HepG2 (cell line): Measurements from ENCODE around the gene SLC38A2. TPM values are rescaled to one million over a fixed set of nuclear protein-coding genes. Genes with fewer than 3 reads are reported as not detected.

Experiments used
- ATAC-seq: fragments of 200-7000 bp; cut with Tn5 transposase; 3 replicates; pipeline ENCODE4 v1.9.1; 2020; ENCODE audit warnings: mild to moderate bottlenecking, moderate library complexity
- BruUV-seq: library from RNA; stranded (reverse); fragments of 400-500 nt; replicated peaks from 2 replicates; lab custom pipeline; 2021; lab: Mats Ljungman, UMichigan
- CTCF ChIA-PET: fragments of 300-600 bp; formaldehyde crosslinking; extraction: SDS; loops from one replicate; lab custom pipeline; 2021; ENCODE audit warnings: low total read pairs, inconsistent platforms, low intra/inter-chr PET ratio; lab: Yijun Ruan, JAX
- POLR2A ChIA-PET: fragments of 350-600 bp; sonication (Branson Sonifier 250); formaldehyde crosslinking; loops from one replicate; lab custom pipeline; 2020; ENCODE audit warnings: antibody characterized with exemption, inconsistent platforms; lab: Yijun Ruan, JAX
- DNase-seq: peaks from one replicate; pipeline ENCODE4 v3.0.0-alpha.2; 2015; ENCODE audit warnings: low spot score
- FAIRE-seq: peaks from 3 replicates; lab custom pipeline; 2011; peaks lifted over from hg19 to GRCh38; lab: Jason Lieb, UNC
- H2AFZ ChIP-seq: one replicate; pipeline ENCODE4 v1.6.1; 2011; ENCODE audit warnings: low read length, inconsistent platforms
- H3K27ac ChIP-seq: fragments of 300-600 bp; 3 replicates; pipeline ENCODE4 v1.8.0; 2011; ENCODE audit warnings: mixed run types, mild to moderate bottlenecking, mixed read lengths, low read length, inconsistent platforms; ENCODE audit not compliant: insufficient read depth; ENCODE audit errors: extremely low read length
- H3K27me3 ChIP-seq, 2 experiments: fragments of 200-600 bp in 1 of 2; 2 replicates in 1 of 2; 3 replicates in 1 of 2; pipeline versions ENCODE4 v1.6.0 to v1.8.0; 2011; ENCODE audit warnings: low read length in 2 of 2, mild to moderate bottlenecking in 2 of 2, moderate library complexity in 2 of 2, inconsistent platforms in 1 of 2; ENCODE audit not compliant: insufficient read depth in 2 of 2, control insufficient read depth in 1 of 2
- H3K36me3 ChIP-seq, 2 experiments: fragments of 200-600 bp in 1 of 2; replicated peaks in 1 of 2; 2 replicates in 1 of 2; 3 replicates in 1 of 2; pipeline versions ENCODE4 v1.5.1 to v1.8.0; 2011; ENCODE audit warnings: low read length in 2 of 2, inconsistent platforms in 1 of 2; ENCODE audit not compliant: insufficient read depth in 2 of 2, control insufficient read depth in 1 of 2
- H3K4me1 ChIP-seq: 2 replicates; pipeline ENCODE4 v1.5.1; 2012; ENCODE audit warnings: low read length, inconsistent platforms; ENCODE audit not compliant: insufficient read depth
- H3K4me2 ChIP-seq: 2 replicates; pipeline ENCODE4 v1.6.0; 2011; ENCODE audit warnings: low read depth, low read length, inconsistent platforms
- H3K4me3 ChIP-seq, 3 experiments: fragments of 200-600 bp in 1 of 3; sonication (generic), shearing (Covaris generic) in 1 of 3; replicated peaks in 1 of 3; 2 replicates each; pipeline ENCODE4 v1.5.1; 2011 to 2016; ENCODE audit warnings: low read length in 3 of 3, inconsistent platforms in 2 of 3, low read depth in 2 of 3, mild to moderate bottlenecking in 2 of 3, control low read depth in 1 of 3, mixed read lengths in 1 of 3; ENCODE audit not compliant: insufficient read depth in 1 of 3
- H3K79me2 ChIP-seq: one replicate; pipeline ENCODE4 v1.6.1; 2011; ENCODE audit warnings: low read length, inconsistent platforms; ENCODE audit not compliant: insufficient read depth
- H3K9ac ChIP-seq: 2 replicates; pipeline ENCODE4 v1.6.0; 2011; ENCODE audit warnings: mild to moderate bottlenecking, low read depth, low read length, inconsistent platforms; ENCODE audit not compliant: insufficient read depth
- H3K9me3 ChIP-seq: 2 replicates; pipeline ENCODE4 v1.5.1; 2012; ENCODE audit warnings: mild to moderate bottlenecking, low read length
- H4K20me1 ChIP-seq: 2 replicates; pipeline ENCODE4 v1.6.0; 2011; ENCODE audit warnings: inconsistent platforms, mild to moderate bottlenecking, low read length, moderate library complexity; ENCODE audit not compliant: insufficient read depth
- AKAP8 ChIP-seq: sonication (generic); formaldehyde crosslinking; IDR thresholded peaks from 2 replicates; pipeline ENCODE4 v1.5.1; 2020; ENCODE audit warnings: mild to moderate bottlenecking, missing genetic modification reagents
- HIVEP1 ChIP-seq: sonication (generic); formaldehyde crosslinking; IDR thresholded peaks from 2 replicates; pipeline ENCODE4 v1.4.0; 2020; ENCODE audit warnings: mild to moderate bottlenecking, missing genetic modification reagents
- HOXD1 ChIP-seq: sonication (generic); formaldehyde crosslinking; IDR thresholded peaks from 2 replicates; pipeline ENCODE4 v1.5.0; 2020; ENCODE audit warnings: missing genetic modification reagents
- MBD4 ChIP-seq: IDR thresholded peaks from 2 replicates; pipeline ENCODE4 v1.6.1; 2012; ENCODE audit warnings: low read length, inconsistent platforms, borderline replicate concordance
- PHF20 ChIP-seq: sonication (generic); formaldehyde crosslinking; IDR thresholded peaks from 2 replicates; pipeline ENCODE4 v1.5.0; 2020; ENCODE audit warnings: mild to moderate bottlenecking, missing genetic modification reagents
- POLR2G ChIP-seq: fragments of 200-400 bp; formaldehyde crosslinking; IDR thresholded peaks from 2 replicates; pipeline ENCODE4 v1.6.1; 2018; ENCODE audit warnings: mild to moderate bottlenecking, low read depth, low read length, moderate library complexity
- SAP130 ChIP-seq: IDR thresholded peaks from 2 replicates; pipeline ENCODE4 v1.6.1; 2016; ENCODE audit warnings: low read depth
- SIN3A ChIP-seq: IDR thresholded peaks from 2 replicates; pipeline ENCODE4 v1.6.1; 2011; ENCODE audit warnings: low read depth, mild to moderate bottlenecking, control low read depth, low read length, borderline replicate concordance
- SRF ChIP-seq: IDR thresholded peaks from 2 replicates; pipeline ENCODE4 v1.6.1; 2011; ENCODE audit warnings: mild to moderate bottlenecking, low read depth, low read length, moderate library complexity
- TBL1XR1 ChIP-seq: fragments of 150-350 bp; IDR thresholded peaks from 2 replicates; pipeline ENCODE4 v1.6.1; 2014; ENCODE audit warnings: borderline replicate concordance, low read length; ENCODE audit not compliant: partially characterized antibody
- TBX2 ChIP-seq: sonication (generic); formaldehyde crosslinking; IDR thresholded peaks from 2 replicates; pipeline ENCODE4 v1.5.0; 2020; ENCODE audit warnings: missing genetic modification reagents, mild to moderate bottlenecking, borderline replicate concordance
- ZFP62 ChIP-seq: sonication (generic); formaldehyde crosslinking; IDR thresholded peaks from 2 replicates; pipeline ENCODE4 v1.4.0; 2020; ENCODE audit warnings: missing genetic modification reagents
- ZSCAN25 ChIP-seq: sonication (generic); formaldehyde crosslinking; IDR thresholded peaks from 2 replicates; pipeline ENCODE4 v1.8.0; 2022; ENCODE audit warnings: mild to moderate bottlenecking, missing genetic modification reagents
- WGBS: methylation state at CpG from one replicate; pipeline ENCODE4 v1.1.6; 2017; ENCODE audit warnings: low lambda C conversion rate; 5-methylcytosine and 5-hydroxymethylcytosine counted together
- in situ Hi-C: cut with HindIII; loops from 2 replicates; pipeline ENCODE4 v1.10.0; 2017; ENCODE audit warnings: low pct_unique_long_range_greater_than_20kb; ENCODE audit not compliant: extremely low pct_ligation_motif_present
- intact Hi-C: fragments of 100-400 bp; cut with micrococcal nuclease; formaldehyde crosslinking; loops from one replicate; pipeline ENCODE4 v1.10.0; 2022; ENCODE audit not compliant: unreplicated experiment
- polyA plus RNA-seq, 8 experiments: library from polyadenylated mRNA; depleted of rRNA in 3 of 8; stranded (reverse) in 7 of 8; unstranded in 1 of 8; fragments of >200 nt; fragmentation: Illumina TruSeq in 4 of 8; extraction: Trizol in 4 of 8; gene quantifications; 2 replicates each; pipeline versions ENCODE4 v1.2.1 to v1.2.3, GENCODE V29; 2011 to 2016; ENCODE audit warnings: low read depth in 4 of 8, missing spikeins in 1 of 8, mixed read lengths in 1 of 8; ENCODE audit not compliant: insufficient read depth in 1 of 8
- total RNA-seq, 5 experiments: library from RNA; depleted of rRNA; stranded (reverse); fragments of >200 nt; fragmentation: Illumina TruSeq; extraction: Trizol; gene quantifications; 2 replicates each; pipeline ENCODE4 v1.2.3, GENCODE V29; 2016; ENCODE audit warnings: low read depth in 1 of 5
- TF ChIP-seq, protein P1 (sequence below): sonication (generic); formaldehyde crosslinking; IDR thresholded peaks from 2 replicates; pipeline ENCODE4 v1.4.0; 2020; ENCODE audit warnings: mild to moderate bottlenecking, low read depth, missing genetic modification reagents
- TF ChIP-seq, protein P2 (sequence below): IDR thresholded peaks from 2 replicates; pipeline ENCODE4 v1.6.1; 2016; ENCODE audit warnings: missing biosample characterization, missing genetic modification reagents, low read depth
- TF ChIP-seq, protein P3 (sequence below), 2 experiments: IDR thresholded peaks; 2 replicates each; pipeline ENCODE4 v1.6.1; 2011 to 2012; ENCODE audit warnings: low read length in 2 of 2, borderline replicate concordance in 1 of 2, low read depth in 1 of 2, mild to moderate bottlenecking in 1 of 2, moderate library complexity in 1 of 2
- TF ChIP-seq, protein P4 (sequence below): IDR thresholded peaks from 2 replicates; pipeline ENCODE4 v1.6.1; 2016; ENCODE audit warnings: low read depth, borderline replicate concordance

Gene SLC38A2
- total and polyA plus RNA-seq, 2 of the 13 experiments (the other 11 are each of a cell fraction or from before 2014, with no cell fraction given): 368 to 880 TPM

DNA sequence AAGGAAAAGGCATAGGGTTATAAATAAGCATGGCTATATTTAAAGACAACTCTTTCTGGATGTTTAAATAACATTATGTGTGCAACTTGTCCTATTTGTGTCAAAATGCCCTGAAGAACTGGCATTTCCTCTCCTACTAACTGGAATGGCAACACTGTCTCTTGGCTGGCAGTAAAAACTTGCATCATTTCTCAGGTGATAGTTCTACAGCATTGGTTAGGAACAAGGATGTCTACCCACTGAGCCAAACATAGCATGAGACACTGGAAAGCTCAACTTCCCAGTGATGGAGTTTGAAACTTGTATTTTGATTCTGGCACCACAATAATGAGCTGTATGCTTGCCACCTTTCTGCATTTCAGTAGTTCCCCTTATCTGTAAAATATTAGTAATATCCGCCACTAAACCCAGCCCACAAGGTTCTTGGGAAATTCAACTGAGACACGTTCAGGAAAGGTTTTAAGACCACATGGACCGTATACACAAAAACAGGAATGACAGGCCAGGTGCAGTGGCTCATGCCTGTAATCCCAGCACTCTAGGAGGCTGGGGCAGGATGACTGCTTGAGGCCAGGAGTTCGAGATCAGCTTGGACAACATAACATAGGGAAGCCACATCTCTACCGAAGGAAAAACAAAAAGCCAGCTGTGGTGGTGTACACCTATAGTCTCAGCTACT is 5.1 kb downstream of the SLC38A2 start (continued):
- TF ChIP-seq HIVEP1 (CRISPR knock-in tag) (no peak), TBX2 (CRISPR knock-in tag) (no peak)

DNA sequence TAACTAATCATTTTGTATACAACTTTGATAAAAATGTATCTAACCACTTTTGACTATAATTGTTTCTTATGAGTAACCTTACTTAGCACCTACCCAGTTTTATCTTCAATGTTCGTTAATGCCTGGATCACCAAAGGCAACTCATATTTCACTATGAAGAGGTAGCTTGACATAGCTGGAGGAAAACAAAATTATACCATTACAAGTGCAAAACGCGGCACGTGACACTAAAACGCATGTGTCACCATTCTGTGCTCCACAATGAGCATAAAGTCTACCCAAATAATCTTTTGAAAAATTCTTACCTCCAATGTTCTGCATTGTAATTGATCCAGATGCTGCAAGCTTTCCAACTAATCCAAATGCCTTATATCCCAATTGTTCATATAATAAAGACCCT is 5.8 kb downstream of the SLC38A2 start:
- BruUV-seq: no TSS peak
- peak overlapping the region; percentile 97 for H3K27ac ChIP-seq
- H3K79me2 ChIP-seq: peaks cover 54% of the 10 kb centered on the region
- peaks cover 67% of the 10 kb centered on the region for H3K4me1 ChIP-seq
- peak overlapping the region; percentile 98 for H3K9ac ChIP-seq
- 45% methylated on average over 5 of the region's 5 CpGs for WGBS
- intact Hi-C loops (loop anchor here (10.0 kb wide), 1 partner anchor 372 kb away; the partner anchor contains the start of gene SCAF11), in situ Hi-C loops (no loop called here)
- peak overlapping the region; percentile 94 for H3K4me2 ChIP-seq
- H3K36me3 ChIP-seq: peaks cover 38 to 94% of the 10 kb centered on the region in 2 experiments
- no peaks in the 10 kb centered on the region; a peak in 2 of 5 replicates for H3K27me3 ChIP-seq
- no peaks in the 10 kb centered on the region for H3K9me3 ChIP-seq
- ChIA-PET CTCF (no interaction called here), POLR2A (interaction anchor here (1.2 to 3.2 kb wide), 4 partner anchors 9 to 157 kb away, joined by 3 to 14 read pairs (median 8); no protein-coding TSS in a partner anchor)
- peak overlapping the region; percentile 84 to 96 (median 94); a peak in 5 of 6 replicates for H3K4me3 ChIP-seq
- H4K20me1 ChIP-seq: peaks cover 100% of the 10 kb centered on the region
- ATAC-seq: no peak
- DNase-seq: no peak
- no peak overlapping the region for H2AFZ ChIP-seq
- FAIRE-seq: no peak
- TF ChIP-seq SRF (no peak), HOXD1 (CRISPR knock-in tag) (no peak), AKAP8 (CRISPR knock-in tag) (no peak), SIN3A (peak; percentile 21; the same call in 1 of the 2 replicates), TBL1XR1 (no peak), ZFP62 (no peak), MBD4 (no peak), POLR2G (peak; percentile 18; the same call in 1 of the 2 replicates), SAP130 (peak; percentile 2; the same call in 1 of the 2 replicates), PHF20 (CRISPR knock-in tag) (no peak), ZSCAN25 (CRISPR knock-in tag) (no peak)
- TF ChIP-seq, protein P1, sequence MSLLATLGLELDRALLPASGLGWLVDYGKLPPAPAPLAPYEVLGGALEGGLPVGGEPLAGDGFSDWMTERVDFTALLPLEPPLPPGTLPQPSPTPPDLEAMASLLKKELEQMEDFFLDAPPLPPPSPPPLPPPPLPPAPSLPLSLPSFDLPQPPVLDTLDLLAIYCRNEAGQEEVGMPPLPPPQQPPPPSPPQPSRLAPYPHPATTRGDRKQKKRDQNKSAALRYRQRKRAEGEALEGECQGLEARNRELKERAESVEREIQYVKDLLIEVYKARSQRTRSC (CRISPR knock-in tag): no peak
- TF ChIP-seq, protein P2, sequence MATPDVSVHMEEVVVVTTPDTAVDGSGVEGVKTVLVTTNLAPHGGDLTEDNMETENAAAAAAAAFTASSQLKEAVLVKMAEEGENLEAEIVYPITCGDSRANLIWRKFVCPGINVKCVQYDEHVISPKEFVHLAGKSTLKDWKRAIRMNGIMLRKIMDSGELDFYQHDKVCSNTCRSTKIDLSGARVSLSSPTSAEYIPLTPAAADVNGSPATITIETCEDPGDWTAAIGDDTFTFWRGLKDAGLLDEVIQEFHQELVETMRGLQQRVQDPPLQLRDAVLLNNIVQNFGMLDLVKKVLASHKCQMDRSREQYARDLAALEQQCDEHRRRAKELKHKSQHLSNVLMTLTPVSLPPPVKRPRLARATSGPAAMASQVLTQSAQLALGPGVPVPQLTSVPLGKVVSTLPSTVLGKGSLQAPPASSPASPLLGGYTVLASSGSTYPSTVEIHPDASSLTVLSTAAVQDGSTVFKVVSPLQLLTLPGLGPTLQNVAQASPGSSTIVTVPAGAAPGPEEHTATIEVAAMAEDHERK (CRISPR knock-in tag): no peak
- TF ChIP-seq, protein P3, sequence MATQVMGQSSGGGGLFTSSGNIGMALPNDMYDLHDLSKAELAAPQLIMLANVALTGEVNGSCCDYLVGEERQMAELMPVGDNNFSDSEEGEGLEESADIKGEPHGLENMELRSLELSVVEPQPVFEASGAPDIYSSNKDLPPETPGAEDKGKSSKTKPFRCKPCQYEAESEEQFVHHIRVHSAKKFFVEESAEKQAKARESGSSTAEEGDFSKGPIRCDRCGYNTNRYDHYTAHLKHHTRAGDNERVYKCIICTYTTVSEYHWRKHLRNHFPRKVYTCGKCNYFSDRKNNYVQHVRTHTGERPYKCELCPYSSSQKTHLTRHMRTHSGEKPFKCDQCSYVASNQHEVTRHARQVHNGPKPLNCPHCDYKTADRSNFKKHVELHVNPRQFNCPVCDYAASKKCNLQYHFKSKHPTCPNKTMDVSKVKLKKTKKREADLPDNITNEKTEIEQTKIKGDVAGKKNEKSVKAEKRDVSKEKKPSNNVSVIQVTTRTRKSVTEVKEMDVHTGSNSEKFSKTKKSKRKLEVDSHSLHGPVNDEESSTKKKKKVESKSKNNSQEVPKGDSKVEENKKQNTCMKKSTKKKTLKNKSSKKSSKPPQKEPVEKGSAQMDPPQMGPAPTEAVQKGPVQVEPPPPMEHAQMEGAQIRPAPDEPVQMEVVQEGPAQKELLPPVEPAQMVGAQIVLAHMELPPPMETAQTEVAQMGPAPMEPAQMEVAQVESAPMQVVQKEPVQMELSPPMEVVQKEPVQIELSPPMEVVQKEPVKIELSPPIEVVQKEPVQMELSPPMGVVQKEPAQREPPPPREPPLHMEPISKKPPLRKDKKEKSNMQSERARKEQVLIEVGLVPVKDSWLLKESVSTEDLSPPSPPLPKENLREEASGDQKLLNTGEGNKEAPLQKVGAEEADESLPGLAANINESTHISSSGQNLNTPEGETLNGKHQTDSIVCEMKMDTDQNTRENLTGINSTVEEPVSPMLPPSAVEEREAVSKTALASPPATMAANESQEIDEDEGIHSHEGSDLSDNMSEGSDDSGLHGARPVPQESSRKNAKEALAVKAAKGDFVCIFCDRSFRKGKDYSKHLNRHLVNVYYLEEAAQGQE (IDR thresholded peaks at IDR 0.05; ENCODE audit: borderline replicate concordance in 1 of 2, low read depth in 1 of 2, low read length in 2 of 2): peak in 1 of 2 experiments; percentile 25; a peak in 1 of 4 replicates
- TF ChIP-seq, protein P4, sequence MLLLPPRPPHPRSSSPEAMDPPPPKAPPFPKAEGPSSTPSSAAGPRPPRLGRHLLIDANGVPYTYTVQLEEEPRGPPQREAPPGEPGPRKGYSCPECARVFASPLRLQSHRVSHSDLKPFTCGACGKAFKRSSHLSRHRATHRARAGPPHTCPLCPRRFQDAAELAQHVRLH (CRISPR knock-in tag): no peak
